ENCODE measurements around the gene LCE7A.

Gene LCE7A

GRCh38 chr1:152878042-152878441 is 18.2 kb downstream of the LCE7A start, which contains the start of gene SMCP:
Gene SMCP (plus strand): TSS chr1:152878322. CDS start chr1:152884423, 6,101 bp downstream.
- no peak for DNase-seq (ENCODE audit: low read depth)
- TF ChIP-seq, protein P1, sequence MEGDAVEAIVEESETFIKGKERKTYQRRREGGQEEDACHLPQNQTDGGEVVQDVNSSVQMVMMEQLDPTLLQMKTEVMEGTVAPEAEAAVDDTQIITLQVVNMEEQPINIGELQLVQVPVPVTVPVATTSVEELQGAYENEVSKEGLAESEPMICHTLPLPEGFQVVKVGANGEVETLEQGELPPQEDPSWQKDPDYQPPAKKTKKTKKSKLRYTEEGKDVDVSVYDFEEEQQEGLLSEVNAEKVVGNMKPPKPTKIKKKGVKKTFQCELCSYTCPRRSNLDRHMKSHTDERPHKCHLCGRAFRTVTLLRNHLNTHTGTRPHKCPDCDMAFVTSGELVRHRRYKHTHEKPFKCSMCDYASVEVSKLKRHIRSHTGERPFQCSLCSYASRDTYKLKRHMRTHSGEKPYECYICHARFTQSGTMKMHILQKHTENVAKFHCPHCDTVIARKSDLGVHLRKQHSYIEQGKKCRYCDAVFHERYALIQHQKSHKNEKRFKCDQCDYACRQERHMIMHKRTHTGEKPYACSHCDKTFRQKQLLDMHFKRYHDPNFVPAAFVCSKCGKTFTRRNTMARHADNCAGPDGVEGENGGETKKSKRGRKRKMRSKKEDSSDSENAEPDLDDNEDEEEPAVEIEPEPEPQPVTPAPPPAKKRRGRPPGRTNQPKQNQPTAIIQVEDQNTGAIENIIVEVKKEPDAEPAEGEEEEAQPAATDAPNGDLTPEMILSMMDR (IDR thresholded peaks at IDR 0.05; ENCODE audit: control insufficient read depth, insufficient read depth, low read depth, low read length, missing control alignments): no peak
- no peak within 1 kb of the TSS for H3K4me3 ChIP-seq (ENCODE audit: control insufficient read depth, low read depth, low read length)

DNA sequence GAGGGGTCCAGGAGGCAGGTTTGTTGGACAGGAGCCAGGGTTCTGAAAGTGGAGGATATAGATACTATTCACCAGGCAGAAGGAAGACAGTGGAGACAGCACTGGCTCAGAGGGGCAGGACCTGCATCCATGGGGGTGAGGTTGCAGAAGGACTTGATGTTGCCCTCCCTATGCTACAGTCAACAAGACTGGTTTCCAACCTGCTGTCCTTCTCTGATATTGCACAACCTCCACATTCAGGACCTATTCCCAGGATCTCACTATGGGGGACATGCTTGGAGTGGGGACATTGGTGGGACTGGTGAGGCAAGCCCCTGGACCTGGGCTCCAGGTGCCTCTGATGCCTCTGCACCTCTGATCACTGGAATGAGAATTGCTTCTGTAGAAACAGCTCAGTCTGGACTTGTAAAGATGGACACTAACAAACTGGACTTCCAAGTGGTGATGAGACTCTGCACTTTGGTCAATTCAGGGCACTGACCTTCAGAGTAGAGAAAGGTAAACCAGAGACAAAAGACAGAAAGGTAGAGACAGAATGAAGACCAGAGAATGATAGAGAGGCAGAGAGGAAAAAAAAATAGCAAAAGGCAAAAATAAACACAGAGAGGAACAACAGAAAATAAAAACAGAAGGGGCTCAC is 19.9 kb downstream of the LCE7A start:
- H3K4me3 ChIP-seq (ENCODE audit: control insufficient read depth, low read depth, low read length): no peak overlapping the region
- TF ChIP-seq, protein P1 (IDR thresholded peaks at IDR 0.05; ENCODE audit: control insufficient read depth, insufficient read depth, low read depth, low read length, missing control alignments): no peak
- DNase-seq (ENCODE audit: low read depth): no peak

GRCh38 chr1:152880316-152880715 is 20.5 kb downstream of the LCE7A start:
- H3K4me3 ChIP-seq (ENCODE audit: control insufficient read depth, low read depth, low read length): no peak overlapping the region
- TF ChIP-seq, protein P1 (IDR thresholded peaks at IDR 0.05; ENCODE audit: control insufficient read depth, insufficient read depth, low read depth, low read length, missing control alignments): no peak
- DNase-seq (ENCODE audit: low read depth): no peak

- DNase-seq (ENCODE audit: low read depth): no peak
- TF ChIP-seq, protein P1 (IDR thresholded peaks at IDR 0.05; ENCODE audit: control insufficient read depth, insufficient read depth, low read depth, low read length, missing control alignments): no peak
- H3K4me3 ChIP-seq (ENCODE audit: control insufficient read depth, low read depth, low read length): no peak overlapping the region
Measured at GRCh38 chr1:152880907-152881306, 21.1 kb downstream of the LCE7A start.

DNA sequence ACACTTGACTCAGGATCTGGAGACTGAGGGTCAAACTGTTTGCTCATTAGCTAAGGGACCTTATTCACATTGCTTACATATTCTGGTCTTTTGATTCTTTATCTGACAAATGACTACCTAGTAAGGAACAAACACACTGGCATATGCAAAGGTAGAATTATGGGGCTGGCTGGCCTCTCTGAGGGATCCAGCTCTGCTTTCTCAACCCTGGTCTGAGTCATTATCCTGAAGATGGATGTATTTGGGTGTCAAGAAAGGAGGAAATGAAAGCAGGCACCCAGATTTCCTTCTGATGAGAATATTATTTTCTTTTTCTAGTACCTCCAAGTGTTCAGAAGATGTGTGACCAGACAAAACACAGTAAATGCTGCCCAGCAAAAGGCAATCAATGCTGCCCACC is 24.3 kb downstream of the LCE7A start:
- DNase-seq (ENCODE audit: low read depth): no peak
- TF ChIP-seq, protein P1 (IDR thresholded peaks at IDR 0.05; ENCODE audit: control insufficient read depth, insufficient read depth, low read depth, low read length, missing control alignments): no peak
- H3K4me3 ChIP-seq (ENCODE audit: control insufficient read depth, low read depth, low read length): no peak overlapping the region

DNA sequence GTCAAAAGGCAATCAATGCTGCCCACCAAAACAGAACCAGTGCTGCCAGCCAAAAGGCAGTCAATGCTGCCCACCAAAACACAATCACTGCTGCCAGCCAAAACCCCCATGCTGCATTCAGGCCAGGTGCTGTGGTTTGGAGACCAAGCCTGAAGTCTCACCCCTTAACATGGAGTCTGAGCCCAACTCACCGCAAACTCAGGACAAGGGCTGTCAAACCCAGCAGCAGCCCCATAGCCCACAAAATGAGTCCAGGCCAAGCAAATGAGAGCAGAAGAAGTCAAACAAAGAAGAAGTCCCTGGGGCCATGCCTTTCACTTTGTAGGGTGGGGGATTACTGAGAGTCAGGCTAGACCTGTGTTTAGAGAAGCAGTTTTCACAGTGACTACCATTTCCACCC is 24.7 kb downstream of the LCE7A start:
- DNase-seq (ENCODE audit: low read depth): no peak
- H3K4me3 ChIP-seq (ENCODE audit: control insufficient read depth, low read depth, low read length): no peak overlapping the region
- TF ChIP-seq, protein P1 (IDR thresholded peaks at IDR 0.05; ENCODE audit: control insufficient read depth, insufficient read depth, low read depth, low read length, missing control alignments): no peak

All from AG09309 (cell line).